ENCODE data around the gene ENPP4. TPM values are rescaled to one million over a fixed set of nuclear protein-coding genes. Genes with fewer than 3 reads are reported as not detected.

ENPP4 gene
- total RNA-seq, 1 experiment from 2014 or later, result 8.6 TPM

GRCh38 chr6:46190889-46191288 is 61.1 kb downstream of the ENPP4 start:
- no peaks in the 10 kb centered on the region for H3K9me2 ChIP-seq (replicated peaks; ENCODE audit: insufficient read depth, low read length)

GRCh38 chr6:46191961-46192360 is 62.2 kb downstream of the ENPP4 start:
- no peaks in the 10 kb centered on the region for H3K79me2 ChIP-seq (ENCODE audit: low read length)
- no peak overlapping the region for H3K9ac ChIP-seq (ENCODE audit: low read length)
- no peaks in the 10 kb centered on the region for H3K9me2 ChIP-seq (replicated peaks; ENCODE audit: insufficient read depth, low read length)
- H3K27ac ChIP-seq (ENCODE audit: low read length), result no peak overlapping the region
- H4K20me1 ChIP-seq (ENCODE audit: insufficient read depth, low read depth, low read length), result no peaks in the 10 kb centered on the region
- H3K9me3 ChIP-seq (ENCODE audit: low read length), result no peaks in the 10 kb centered on the region
- no peaks in the 10 kb centered on the region for H3K4me1 ChIP-seq (ENCODE audit: low read length)
- no peaks in the 10 kb centered on the region for H3K27me3 ChIP-seq (ENCODE audit: low read length)
- H3K4me3 ChIP-seq (ENCODE audit: low read length), result no peak overlapping the region
- no peak overlapping the region for H3K4me2 ChIP-seq (ENCODE audit: low read depth, low read length, poor library complexity, severe bottlenecking)
- H3K36me3 ChIP-seq (ENCODE audit: insufficient read depth, low read length), result no peaks in the 10 kb centered on the region
- H2AFZ ChIP-seq (ENCODE audit: low read length), result no peak overlapping the region
- DNase-seq, result no peak

More at GRCh38 chr6:46190889-46191288, 61.1 kb downstream of the ENPP4 start:
- no peak overlapping the region for H3K4me2 ChIP-seq (ENCODE audit: low read depth, low read length, poor library complexity, severe bottlenecking)
- DNase-seq, result no peak
- H3K36me3 ChIP-seq (ENCODE audit: insufficient read depth, low read length), result no peaks in the 10 kb centered on the region
- H3K27ac ChIP-seq (ENCODE audit: low read length), result no peak overlapping the region
- no peaks in the 10 kb centered on the region for H3K27me3 ChIP-seq (ENCODE audit: low read length)
- H2AFZ ChIP-seq (ENCODE audit: low read length), result no peak overlapping the region
- no peaks in the 10 kb centered on the region for H3K4me1 ChIP-seq (ENCODE audit: low read length)
- H3K79me2 ChIP-seq (ENCODE audit: low read length), result no peaks in the 10 kb centered on the region
- H3K4me3 ChIP-seq (ENCODE audit: low read length), result no peak overlapping the region
- H4K20me1 ChIP-seq (ENCODE audit: insufficient read depth, low read depth, low read length), result no peaks in the 10 kb centered on the region
- H3K9ac ChIP-seq (ENCODE audit: low read length), result no peak overlapping the region
- H3K9me3 ChIP-seq (ENCODE audit: low read length), result no peaks in the 10 kb centered on the region

Other genes starting within 250 kb of the ENPP4 start
- gene CLIC5, start 114.1 kb upstream of the ENPP4 start, total RNA-seq (2014; rRNA removed; shearing (Covaris generic); ENCODE audit: low replicate concordance), result not detected in 2 replicates
- gene ENPP5, start 41.0 kb downstream of the ENPP4 start, total RNA-seq (2014; rRNA removed; shearing (Covaris generic); ENCODE audit: low replicate concordance), result 0.22 TPM in 1 of 2 replicates, not detected in the other